ENCODE measurements around the gene SARM1. TPM values are rescaled to one million over a fixed set of nuclear protein-coding genes. Genes with fewer than 3 reads are reported as not detected.

Gene SARM1
- total and polyA plus RNA-seq, 2 of the 13 experiments (the other 11 are each of a cell fraction or from before 2014, with no cell fraction given) = 0.73 to 0.86 TPM

GRCh38 chr17:28404812-28405570 lies 33.5 kb downstream of the SARM1 start (continued):
- TF ChIP-seq, protein P1, sequence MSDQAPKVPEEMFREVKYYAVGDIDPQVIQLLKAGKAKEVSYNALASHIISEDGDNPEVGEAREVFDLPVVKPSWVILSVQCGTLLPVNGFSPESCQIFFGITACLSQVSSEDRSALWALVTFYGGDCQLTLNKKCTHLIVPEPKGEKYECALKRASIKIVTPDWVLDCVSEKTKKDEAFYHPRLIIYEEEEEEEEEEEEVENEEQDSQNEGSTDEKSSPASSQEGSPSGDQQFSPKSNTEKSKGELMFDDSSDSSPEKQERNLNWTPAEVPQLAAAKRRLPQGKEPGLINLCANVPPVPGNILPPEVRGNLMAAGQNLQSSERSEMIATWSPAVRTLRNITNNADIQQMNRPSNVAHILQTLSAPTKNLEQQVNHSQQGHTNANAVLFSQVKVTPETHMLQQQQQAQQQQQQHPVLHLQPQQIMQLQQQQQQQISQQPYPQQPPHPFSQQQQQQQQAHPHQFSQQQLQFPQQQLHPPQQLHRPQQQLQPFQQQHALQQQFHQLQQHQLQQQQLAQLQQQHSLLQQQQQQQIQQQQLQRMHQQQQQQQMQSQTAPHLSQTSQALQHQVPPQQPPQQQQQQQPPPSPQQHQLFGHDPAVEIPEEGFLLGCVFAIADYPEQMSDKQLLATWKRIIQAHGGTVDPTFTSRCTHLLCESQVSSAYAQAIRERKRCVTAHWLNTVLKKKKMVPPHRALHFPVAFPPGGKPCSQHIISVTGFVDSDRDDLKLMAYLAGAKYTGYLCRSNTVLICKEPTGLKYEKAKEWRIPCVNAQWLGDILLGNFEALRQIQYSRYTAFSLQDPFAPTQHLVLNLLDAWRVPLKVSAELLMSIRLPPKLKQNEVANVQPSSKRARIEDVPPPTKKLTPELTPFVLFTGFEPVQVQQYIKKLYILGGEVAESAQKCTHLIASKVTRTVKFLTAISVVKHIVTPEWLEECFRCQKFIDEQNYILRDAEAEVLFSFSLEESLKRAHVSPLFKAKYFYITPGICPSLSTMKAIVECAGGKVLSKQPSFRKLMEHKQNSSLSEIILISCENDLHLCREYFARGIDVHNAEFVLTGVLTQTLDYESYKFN (CRISPR knock-in tag; conservative IDR thresholded peaks at IDR 0.05) = peak; percentile 76
- TF ChIP-seq ZNF430 (CRISPR knock-in tag; IDR thresholded peaks at IDR 0.05) = 0 out of 2 replicates have a peak, but pooled peaks have one; percentile 54
- peak; percentile 61; the same call in 1 of the 2 replicates for TF ChIP-seq DMAP1 (CRISPR knock-in tag; IDR thresholded peaks at IDR 0.05)
- TF ChIP-seq SOX6 (IDR thresholded peaks at IDR 0.05) = no peak
- peak; percentile 91 for TF ChIP-seq SOX6 (CRISPR knock-in tag; IDR thresholded peaks at IDR 0.05)
- TF ChIP-seq PREB (CRISPR knock-in tag; IDR thresholded peaks at IDR 0.05) = no peak
- TF ChIP-seq, protein P2, sequence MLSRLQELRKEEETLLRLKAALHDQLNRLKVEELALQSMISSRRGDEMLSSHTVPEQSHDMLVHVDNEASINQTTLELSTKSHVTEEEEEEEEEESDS (CRISPR knock-in tag; IDR thresholded peaks at IDR 0.05; ENCODE audit: borderline replicate concordance) = no peak
- no peak for TF ChIP-seq KDM1A (CRISPR knock-in tag; IDR thresholded peaks at IDR 0.05)
- TF ChIP-seq ZNF563 (CRISPR knock-in tag; IDR thresholded peaks at IDR 0.05) = peak; percentile 42; the same call in 1 of the 2 replicates
- TF ChIP-seq GABPA (IDR thresholded peaks at IDR 0.05; ENCODE audit: low read depth, low read length) = no peak
- 0 out of 2 replicates have a peak, but pooled peaks have one; percentile 25 for TF ChIP-seq GABPA (CRISPR knock-in tag; IDR thresholded peaks at IDR 0.05; ENCODE audit: low read depth)
- TF ChIP-seq PPARG (CRISPR knock-in tag; conservative IDR thresholded peaks at IDR 0.05) = 0 out of 2 replicates have a peak, but pooled peaks have one; percentile 20
- TF ChIP-seq SIN3A (IDR thresholded peaks at IDR 0.05; ENCODE audit: borderline replicate concordance, low read depth, low read length) = 0 out of 2 replicates have a peak, but pooled peaks have one; percentile 50
- TF ChIP-seq TBX2 (CRISPR knock-in tag; IDR thresholded peaks at IDR 0.05; ENCODE audit: borderline replicate concordance) = peak; percentile 79
- no peak for TF ChIP-seq EEA1 (CRISPR knock-in tag; IDR thresholded peaks at IDR 0.05; ENCODE audit: borderline replicate concordance)
- TF ChIP-seq FOXP1 (IDR thresholded peaks at IDR 0.05) = no peak
- TF ChIP-seq FOXP1 (CRISPR knock-in tag; IDR thresholded peaks at IDR 0.05) = no peak
- TF ChIP-seq TFDP1 (CRISPR knock-in tag; IDR thresholded peaks at IDR 0.05; ENCODE audit: borderline replicate concordance) = 0 out of 2 replicates have a peak, but pooled peaks have one; percentile 9
- TF ChIP-seq TOE1 (CRISPR knock-in tag; IDR thresholded peaks at IDR 0.05) = no peak; the same call in 1 of the 2 replicates
- TF ChIP-seq SALL1 (CRISPR knock-in tag; IDR thresholded peaks at IDR 0.05) = peak; percentile 79
- peak; percentile 76; the same call in 1 of the 2 replicates for TF ChIP-seq NCOR1 (IDR thresholded peaks at IDR 0.05; ENCODE audit: borderline replicate concordance, low read length)
- peak; percentile 29; the same call in 1 of the 2 replicates for TF ChIP-seq SOX13 (IDR thresholded peaks at IDR 0.05)
- peak in 1 of 2 experiments; percentile 83; a peak in 2 of 4 replicates for TF ChIP-seq SOX13 (CRISPR knock-in tag; conservative IDR thresholded peaks at IDR 0.05 in 1 of 2, IDR thresholded peaks at IDR 0.05 in 1 of 2)
- no peak for TF ChIP-seq NFRKB (IDR thresholded peaks at IDR 0.05)
- no peak for TF ChIP-seq ZNF230 (CRISPR knock-in tag; IDR thresholded peaks at IDR 0.05)
